Fibroblast of lung (primary cell): ENCODE data around the gene NCOR1. TPM values are rescaled to one million over a fixed set of nuclear protein-coding genes. Genes with fewer than 3 reads are reported as not detected.

Experiments
- DNase-seq, 2 donors: peaks; one replicate each; pipeline versions ENCODE4 v3.0.0 to v3.0.0-alpha.2; 2010; ENCODE audit warnings: low read depth in 2 of 2
- H2AFZ ChIP-seq: 2 replicates; pipeline ENCODE4 v1.5.1; 2012; ENCODE audit warnings: low read length, control low read depth, inconsistent platforms
- H3K27ac ChIP-seq: 2 replicates; pipeline ENCODE4 v1.5.1; 2011; ENCODE audit warnings: low read length, control low read depth; ENCODE audit not compliant: insufficient read depth
- H3K27me3 ChIP-seq: 2 replicates; pipeline ENCODE4 v1.5.1; 2011; ENCODE audit warnings: mild to moderate bottlenecking, low read length; ENCODE audit not compliant: control insufficient read depth, insufficient read depth
- H3K36me3 ChIP-seq: 2 replicates; pipeline ENCODE4 v1.5.1; 2011; ENCODE audit warnings: low read length; ENCODE audit not compliant: control insufficient read depth, insufficient read depth
- H3K4me1 ChIP-seq: 2 replicates; pipeline ENCODE4 v1.5.1; 2011; ENCODE audit warnings: low read length; ENCODE audit not compliant: control insufficient read depth, insufficient read depth; ENCODE audit errors: extremely low read depth
- H3K4me2 ChIP-seq: 2 replicates; pipeline ENCODE4 v1.5.1; 2011; ENCODE audit warnings: low read length, control low read depth; ENCODE audit not compliant: insufficient read depth; ENCODE audit errors: extremely low read depth
- H3K4me3 ChIP-seq, 4 experiments: fragments of 200-600 bp in 1 of 4; sonication (generic) in 1 of 4; replicated peaks in 1 of 4; 2 replicates each; pipeline ENCODE4 v1.5.1; 2011 to 2016; ENCODE audit warnings: low read length in 4 of 4, low read depth in 3 of 4, mild to moderate bottlenecking in 3 of 4, control low read depth in 2 of 4, inconsistent platforms in 1 of 4, mixed read lengths in 1 of 4; ENCODE audit not compliant: insufficient read depth in 1 of 4; ENCODE audit errors: control extremely low read depth in 1 of 4
- H3K79me2 ChIP-seq: 2 replicates; pipeline ENCODE4 v1.5.1; 2012; ENCODE audit warnings: mild to moderate bottlenecking, low read length, inconsistent platforms; ENCODE audit not compliant: control insufficient read depth, insufficient read depth
- H3K9ac ChIP-seq: 2 replicates; pipeline ENCODE4 v1.5.1; 2011; ENCODE audit warnings: mild to moderate bottlenecking, low read length, control low read depth; ENCODE audit not compliant: insufficient read depth
- H3K9me3 ChIP-seq: 2 replicates; pipeline ENCODE4 v1.5.1; 2012; ENCODE audit warnings: low read depth, low read length; ENCODE audit not compliant: control insufficient read depth, insufficient read depth
- H4K20me1 ChIP-seq: 2 replicates; pipeline ENCODE4 v1.5.1; 2011; ENCODE audit warnings: low read length; ENCODE audit not compliant: control insufficient read depth, insufficient read depth; ENCODE audit errors: extremely low read depth
- EZH2 ChIP-seq: IDR thresholded peaks from 2 replicates; pipeline ENCODE4 v1.5.1; 2012; ENCODE audit warnings: low read length, control low read depth, mild to moderate bottlenecking; ENCODE audit errors: missing control alignments
- polyA plus RNA-seq, 2 donors: library from polyadenylated mRNA; depleted of rRNA in 1 of 2; stranded (reverse) in 1 of 2; unstranded in 1 of 2; fragments of >200 nt; gene quantifications; 2 replicates each; pipeline ENCODE4 v1.2.1, GENCODE V29; 2011 to 2012; ENCODE audit warnings: missing spikeins in 1 of 2
- total RNA-seq: library from RNA; depleted of rRNA; stranded (reverse); fragments of >200 nt; gene quantifications from 2 replicates; pipeline ENCODE4 v1.2.1, GENCODE V29; 2014
- TF ChIP-seq, protein P1 (sequence below), 2 donors: IDR thresholded peaks in 1 of 2; conservative IDR thresholded peaks in 1 of 2; 1 replicate in 1 of 2; 2 replicates in 1 of 2; pipeline ENCODE4 v1.5.1; 2011 to 2012; ENCODE audit warnings: low read length in 2 of 2, control low read depth in 1 of 2, inconsistent platforms in 1 of 2, low read depth in 1 of 2, mild to moderate bottlenecking in 1 of 2

Gene NCOR1
- total and polyA plus RNA-seq, 2 donors (not counting 1 experiment from before 2014, with no cell fraction given) = 67.6 to 106 TPM

DNA sequence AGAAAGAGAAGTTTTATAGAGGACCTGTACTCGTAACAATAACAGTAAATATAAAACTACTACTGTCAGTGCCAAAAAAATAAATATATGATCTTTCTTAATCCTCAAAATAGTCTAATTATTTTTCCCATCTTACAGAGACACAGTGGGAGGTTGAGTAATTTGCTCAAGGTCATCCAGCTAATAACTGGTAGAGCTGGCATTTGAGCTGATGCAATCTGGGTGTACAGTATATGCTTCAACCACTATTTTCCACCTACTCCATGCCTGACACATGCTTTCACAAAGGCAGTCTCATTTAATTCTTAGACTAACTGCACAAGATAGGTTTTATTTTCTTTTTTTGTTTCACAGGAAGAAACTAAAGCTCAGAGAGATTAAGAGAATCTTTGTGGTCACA is 35.3 kb upstream of the NCOR1 start:
- no peak for TF ChIP-seq EZH2
- TF ChIP-seq, protein P1, sequence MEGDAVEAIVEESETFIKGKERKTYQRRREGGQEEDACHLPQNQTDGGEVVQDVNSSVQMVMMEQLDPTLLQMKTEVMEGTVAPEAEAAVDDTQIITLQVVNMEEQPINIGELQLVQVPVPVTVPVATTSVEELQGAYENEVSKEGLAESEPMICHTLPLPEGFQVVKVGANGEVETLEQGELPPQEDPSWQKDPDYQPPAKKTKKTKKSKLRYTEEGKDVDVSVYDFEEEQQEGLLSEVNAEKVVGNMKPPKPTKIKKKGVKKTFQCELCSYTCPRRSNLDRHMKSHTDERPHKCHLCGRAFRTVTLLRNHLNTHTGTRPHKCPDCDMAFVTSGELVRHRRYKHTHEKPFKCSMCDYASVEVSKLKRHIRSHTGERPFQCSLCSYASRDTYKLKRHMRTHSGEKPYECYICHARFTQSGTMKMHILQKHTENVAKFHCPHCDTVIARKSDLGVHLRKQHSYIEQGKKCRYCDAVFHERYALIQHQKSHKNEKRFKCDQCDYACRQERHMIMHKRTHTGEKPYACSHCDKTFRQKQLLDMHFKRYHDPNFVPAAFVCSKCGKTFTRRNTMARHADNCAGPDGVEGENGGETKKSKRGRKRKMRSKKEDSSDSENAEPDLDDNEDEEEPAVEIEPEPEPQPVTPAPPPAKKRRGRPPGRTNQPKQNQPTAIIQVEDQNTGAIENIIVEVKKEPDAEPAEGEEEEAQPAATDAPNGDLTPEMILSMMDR (conservative IDR thresholded peaks at IDR 0.05 in 1 of 2, IDR thresholded peaks at IDR 0.05 in 1 of 2; ENCODE audit: low read depth in 1 of 2, low read length in 2 of 2) = no peak

DNA sequence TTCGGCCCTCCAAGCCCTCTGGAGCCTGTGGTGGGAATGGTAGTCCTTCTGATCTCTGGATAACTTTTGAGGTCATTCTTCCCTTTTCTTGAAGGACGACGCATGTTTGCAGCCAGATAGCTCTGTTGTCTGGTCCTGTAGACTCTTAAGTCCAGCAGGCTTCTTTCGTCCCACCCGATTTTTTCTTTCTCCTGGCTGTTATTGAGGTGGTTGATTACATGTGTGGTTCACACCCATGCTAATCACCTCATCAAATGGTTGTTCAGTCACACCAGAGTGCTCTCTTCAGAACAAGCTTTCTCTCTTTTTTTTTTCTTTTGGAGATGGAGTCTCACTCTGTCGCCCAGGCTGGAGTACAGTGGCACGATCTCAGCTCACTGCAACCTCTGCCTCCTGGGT is 32.3 kb upstream of the NCOR1 start:
- H3K9ac ChIP-seq = no peak overlapping the region
- no peaks in the 10 kb centered on the region for H3K79me2 ChIP-seq
- H3K36me3 ChIP-seq = no peaks in the 10 kb centered on the region
- no peak for DNase-seq
- no peaks in the 10 kb centered on the region for H4K20me1 ChIP-seq
- H3K4me2 ChIP-seq = no peak overlapping the region
- no peak overlapping the region for H3K27ac ChIP-seq
- TF ChIP-seq, protein P1 (conservative IDR thresholded peaks at IDR 0.05 in 1 of 2, IDR thresholded peaks at IDR 0.05 in 1 of 2; ENCODE audit: low read depth in 1 of 2, low read length in 2 of 2) = no peak
- H3K4me3 ChIP-seq = no peak overlapping the region
- no peaks in the 10 kb centered on the region for H3K4me1 ChIP-seq
- no peak overlapping the region for H2AFZ ChIP-seq
- H3K9me3 ChIP-seq = no peaks in the 10 kb centered on the region
- no peaks in the 10 kb centered on the region for H3K27me3 ChIP-seq

More for the DNA sequence above, 35.3 kb upstream of the NCOR1 start:
- Histone ChIP-seq H3K36me3 (no peaks in the 10 kb centered on the region), H2AFZ (no peak overlapping the region), H3K79me2 (no peaks in the 10 kb centered on the region), H3K4me3 (no peak overlapping the region), H3K4me1 (peaks cover 5% of the 10 kb centered on the region), H3K9ac (no peak overlapping the region), H4K20me1 (no peaks in the 10 kb centered on the region), H3K9me3 (no peaks in the 10 kb centered on the region), H3K27ac (no peak overlapping the region), H3K4me2 (no peak overlapping the region), H3K27me3 (no peaks in the 10 kb centered on the region)
- peak; percentile 60 to 71 for DNase-seq

DNA sequence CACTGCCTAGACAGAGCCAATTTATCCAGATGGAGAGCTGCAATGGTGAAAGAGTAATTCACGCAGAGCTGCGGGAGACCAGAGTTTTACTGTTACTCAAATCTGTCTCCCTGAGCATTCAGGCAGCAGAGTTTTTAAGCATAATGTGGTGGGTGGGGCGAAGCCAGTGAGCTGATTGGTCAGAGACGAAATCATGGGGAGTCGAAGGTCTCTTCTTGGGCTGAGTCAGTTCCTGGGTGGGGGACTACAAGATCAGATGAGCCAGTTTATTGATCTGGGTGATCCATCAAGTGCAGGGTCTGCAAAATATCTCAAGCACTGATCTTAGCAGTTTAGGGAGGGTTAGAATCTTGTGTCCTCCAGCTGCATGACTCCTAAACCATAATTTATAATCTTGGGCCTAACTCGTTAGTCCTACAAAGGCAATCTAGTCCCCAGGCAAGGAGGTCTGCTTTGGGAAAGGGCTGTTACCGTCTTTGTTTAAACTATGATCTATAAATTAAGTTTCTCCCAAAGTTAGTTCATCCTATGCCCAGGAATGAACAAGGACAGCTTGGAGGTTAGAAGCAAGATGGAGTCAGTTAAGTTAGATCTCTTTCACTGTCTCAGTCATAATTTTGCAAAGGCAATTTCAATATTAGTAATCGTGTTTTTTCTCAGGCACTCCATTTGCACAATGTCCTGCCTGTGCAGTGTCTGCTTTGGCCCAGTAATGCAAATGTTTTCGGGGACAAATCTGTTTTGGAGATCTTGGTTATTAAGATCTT is 28.6 kb upstream of the NCOR1 start:
- peak in 1 of 2 donors; percentile 12 for DNase-seq
- Histone ChIP-seq H2AFZ (no peak overlapping the region), H3K79me2 (no peaks in the 10 kb centered on the region), H4K20me1 (no peaks in the 10 kb centered on the region), H3K27ac (no peak overlapping the region), H3K9ac (no peak overlapping the region), H3K4me1 (no peaks in the 10 kb centered on the region), H3K36me3 (no peaks in the 10 kb centered on the region), H3K9me3 (no peaks in the 10 kb centered on the region), H3K4me2 (no peak overlapping the region), H3K27me3 (no peaks in the 10 kb centered on the region), H3K4me3 (no peak overlapping the region)
- TF ChIP-seq, protein P1 (conservative IDR thresholded peaks at IDR 0.05 in 1 of 2, IDR thresholded peaks at IDR 0.05 in 1 of 2; ENCODE audit: low read depth in 1 of 2, low read length in 2 of 2) = no peak
- TF ChIP-seq EZH2 = no peak
